Stomach (tissue), 9 donors: ENCODE results near the gene TXLNG. TPM values are rescaled to one million over a fixed set of nuclear protein-coding genes. Genes with fewer than 3 reads are reported as not detected.

Experiments used
- DNase-seq, 2 donors: peaks; one replicate each; pipeline versions ENCODE4 v3.0.0 to v3.0.0-alpha.2; 2013 to 2019
- H3K27ac ChIP-seq, 5 donors: fragments of 200-600 bp in 4 of 5; sonication (generic) in 4 of 5; one replicate each; pipeline ENCODE4 v1.5.1; 2013 to 2019; ENCODE audit warnings: mild to moderate bottlenecking in 1 of 5, moderate library complexity in 1 of 5
- H3K27me3 ChIP-seq, 3 donors: fragments of 200-600 bp; sonication (generic); one replicate each; pipeline ENCODE4 v1.5.1; 2017 to 2019; ENCODE audit warnings: mixed run types in 1 of 3
- H3K36me3 ChIP-seq, 4 donors: fragments of 200-600 bp; sonication (generic); 1 replicate in 3 of 4; 2 replicates in 1 of 4; pipeline ENCODE4 v1.5.1; 2016 to 2019
- H3K4me1 ChIP-seq, 4 donors: fragments of 200-600 bp; sonication (generic); one replicate each; pipeline ENCODE4 v1.5.1; 2016 to 2019
- H3K4me3 ChIP-seq, 4 donors: fragments of 200-600 bp; sonication (generic) in 3 of 4; one replicate each; pipeline ENCODE4 v1.5.1; 2016 to 2019; ENCODE audit warnings: mild to moderate bottlenecking in 1 of 4
- H3K9me3 ChIP-seq, 4 donors: fragments of 200-600 bp; sonication (generic); one replicate each; pipeline ENCODE4 v1.5.1; 2016 to 2019
- CTCF ChIP-seq, 7 experiments: fragments of 450-650 bp in 4 of 7; fragments of 200-600 bp in 3 of 7; sonication (generic) in 3 of 7; IDR thresholded peaks; one replicate each; pipeline ENCODE4 v1.5.1; 2016 to 2019; ENCODE audit warnings: antibody characterized with exemption in 7 of 7, control low read depth in 2 of 7, mild to moderate bottlenecking in 1 of 7
- EP300 ChIP-seq: sonication (generic); formaldehyde crosslinking; IDR thresholded peaks from one replicate; pipeline ENCODE4 v1.6.1; 2017; ENCODE audit warnings: antibody characterized with exemption
- POLR2A ChIP-seq, 4 donors: fragments of 450-650 bp; IDR thresholded peaks; one replicate each; pipeline ENCODE4 v1.6.1; 2016; ENCODE audit warnings: antibody characterized with exemption in 4 of 4, control low read depth in 2 of 4, mild to moderate bottlenecking in 1 of 4, moderate library complexity in 1 of 4
- POLR2AphosphoS5 ChIP-seq, 3 donors: sonication (generic); formaldehyde crosslinking; IDR thresholded peaks; one replicate each; pipeline ENCODE4 v1.6.1; 2016; ENCODE audit warnings: antibody characterized with exemption in 3 of 3
- WGBS, 5 donors: extraction: QIAGEN DNeasy Blood & Tissue Kit in 3 of 5; methylation state at CpG; one replicate each; pipeline versions ENCODE4 v1.1.5 to v1.1.7; 2013 to 2018; 5-methylcytosine and 5-hydroxymethylcytosine counted together
- intact Hi-C: fragments of 100-400 bp; cut with DNase I; formaldehyde crosslinking; loops from one replicate; pipeline ENCODE4 v1.15.1; 2023; ENCODE audit warnings: low total_unique reads
- polyA plus RNA-seq, 3 donors: library from polyadenylated mRNA; stranded (reverse); fragments of 200-250 nt; gene quantifications; one replicate each; pipeline ENCODE4 v1.2.3, GENCODE V29; 2013
- total RNA-seq, 5 donors: library from RNA; depleted of rRNA; stranded (reverse); fragments of >200 nt; gene quantifications; one replicate each; pipeline versions ENCODE4 v1.1.0 to v1.2.3, GENCODE V29; 2014 to 2016
- donor health status: healthy with polysubstance abuse.
- donor health status: Bipolar disorder and iron deficiency.
- donor health status: healthy.

TXLNG gene
- total and polyA plus RNA-seq, 8 donors: 4.6 to 25.7 (median 9.7) TPM

- intact Hi-C loops: no loop called here
- Histone ChIP-seq H3K27ac (no peak overlapping the region), H3K4me3 (no peak overlapping the region), H3K4me1 (peaks cover 0 to 36% (median 16%) of the 10 kb centered on the region in 4 donors), H3K9me3 (no peaks in the 10 kb centered on the region), H3K36me3 (no peaks in the 10 kb centered on the region), H3K27me3 (peaks cover 0 to 7% (median 0%) of the 10 kb centered on the region in 3 donors)
- peak in 1 of 2 donors; percentile 6 for DNase-seq
- no peak for TF ChIP-seq POLR2AphosphoS5 (IDR thresholded peaks at IDR 0.05)
- no peak for TF ChIP-seq POLR2A (IDR thresholded peaks at IDR 0.05)
- no peak for TF ChIP-seq EP300
- no peak for TF ChIP-seq CTCF (IDR thresholded peaks at IDR 0.05)
- 66 to 85% (median 67%) methylated on average over 8 of the region's 8 CpGs for WGBS, 5 donors
These were observed 86.8 kb downstream of the TXLNG start for GRCh38 chrX:16873106-16873505.

- Histone ChIP-seq H3K4me3 (no peak overlapping the region), H3K27ac (no peak overlapping the region), H3K27me3 (peaks cover 0 to 7% (median 0%) of the 10 kb centered on the region in 3 donors), H3K9me3 (no peaks in the 10 kb centered on the region), H3K4me1 (peaks cover 0 to 22% (median 11%) of the 10 kb centered on the region in 4 donors), H3K36me3 (no peaks in the 10 kb centered on the region)
- TF ChIP-seq CTCF (IDR thresholded peaks at IDR 0.05): no peak
- TF ChIP-seq EP300: no peak
- TF ChIP-seq POLR2AphosphoS5 (IDR thresholded peaks at IDR 0.05): no peak
- no peak for TF ChIP-seq POLR2A (IDR thresholded peaks at IDR 0.05)
- intact Hi-C loops: no loop called here
- 63 to 77% (median 69%) methylated on average over 5 of the region's 5 CpGs for WGBS, 5 donors
- no peak for DNase-seq
These were observed 88.3 kb downstream of the TXLNG start for GRCh38 chrX:16874458-16875095.

- TF ChIP-seq POLR2AphosphoS5 (IDR thresholded peaks at IDR 0.05): no peak
- TF ChIP-seq CTCF (IDR thresholded peaks at IDR 0.05): no peak
- TF ChIP-seq EP300: no peak
- TF ChIP-seq POLR2A (IDR thresholded peaks at IDR 0.05): no peak
- WGBS, 5 donors: 9 to 55% (median 20%) methylated on average over 1 of the region's 1 CpG
- intact Hi-C loops: no loop called here
- H3K27me3 ChIP-seq: no peaks in the 10 kb centered on the region
- no peaks in the 10 kb centered on the region for H3K36me3 ChIP-seq
- peaks cover 0 to 11% (median 1%) of the 10 kb centered on the region in 4 donors for H3K4me1 ChIP-seq
- no peak overlapping the region for H3K4me3 ChIP-seq
- no peak for DNase-seq
- H3K9me3 ChIP-seq: no peaks in the 10 kb centered on the region
- H3K27ac ChIP-seq: no peak overlapping the region
These were observed 90.4 kb downstream of the TXLNG start for GRCh38 chrX:16876696-16877095.

GRCh38 chrX:16882169-16882568 is 95.9 kb downstream of the TXLNG start:
- intact Hi-C loops: no loop called here
- peak; percentile 51 to 68 for DNase-seq
- peaks cover 0 to 11% (median 0%) of the 10 kb centered on the region in 3 donors for H3K27me3 ChIP-seq
- TF ChIP-seq POLR2A (IDR thresholded peaks at IDR 0.05) (no peak), EP300 (no peak), CTCF (IDR thresholded peaks at IDR 0.05) (no peak), POLR2AphosphoS5 (IDR thresholded peaks at IDR 0.05) (no peak)
- H3K9me3 ChIP-seq: no peaks in the 10 kb centered on the region
- no peaks in the 10 kb centered on the region for H3K36me3 ChIP-seq
- H3K4me3 ChIP-seq: peak overlapping the region; percentile 41 to 49 (median 46)
- 0 to 24% (median 10%) methylated on average over 6 to 7 of the region's 7 CpGs for WGBS, 5 donors
- peak overlapping the region in 4 of 5 donors; percentile 70 to 81 (median 78) for H3K27ac ChIP-seq
- H3K4me1 ChIP-seq: peaks cover 0 to 9% (median 7%) of the 10 kb centered on the region in 4 donors
